Sigmoid colon (tissue), 4 donors: ENCODE data around the gene MYRF.

ENCODE experiments used
- CTCF ChIP-seq, 4 experiments: fragments of 450-650 bp in 3 of 4; fragments of 200-600 bp in 1 of 4; IDR thresholded peaks; one replicate each; pipeline ENCODE4 v1.5.1; 2016 to 2019; ENCODE audit warnings: antibody characterized with exemption in 4 of 4, mild to moderate bottlenecking in 3 of 4, moderate library complexity in 2 of 4
- POLR2AphosphoS5 ChIP-seq, 4 donors: sonication (generic); formaldehyde crosslinking; IDR thresholded peaks; one replicate each; pipeline ENCODE4 v1.6.1; 2017; ENCODE audit warnings: antibody characterized with exemption in 4 of 4

DNA sequence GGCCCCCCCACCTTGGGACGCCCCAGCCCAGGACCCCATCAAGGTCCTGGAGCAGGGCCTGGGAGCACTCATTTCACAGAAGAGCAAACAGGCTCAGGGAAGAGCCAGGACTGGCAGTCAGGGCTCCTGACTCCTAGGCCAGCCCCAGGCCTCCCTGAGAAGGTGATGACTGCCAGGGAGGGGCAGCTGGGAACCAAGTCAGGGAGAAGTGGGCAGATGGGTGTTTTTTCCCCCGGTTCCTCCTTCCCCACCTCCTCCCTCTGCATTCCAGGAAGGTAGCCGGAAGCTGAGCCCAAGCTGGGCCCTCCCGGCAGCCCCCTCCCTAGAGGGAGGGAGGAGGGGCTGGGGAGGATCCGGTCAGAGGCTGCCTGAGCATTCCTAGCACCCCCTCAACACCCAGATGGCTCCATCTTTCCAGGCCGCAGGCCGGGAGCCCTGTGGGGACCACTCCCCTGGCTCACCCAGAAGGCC is 19.6 kb downstream of the MYRF start:
- TF ChIP-seq CTCF (IDR thresholded peaks at IDR 0.05) (no peak), POLR2AphosphoS5 (IDR thresholded peaks at IDR 0.05) (no peak)
